Embryonic facial prominence (tissue), 1 donor: Measurements from ENCODE around the gene SCN8A.
"Not testable (repeated sequence)": the region's sequence is repeated elsewhere in the genome, so short reads cannot be mapped to it uniquely, and the experiment has no call there.

Experiments
- DNase-seq: peaks from one replicate; pipeline ENCODE4 v3.0.0-alpha.2; 2016; ENCODE audit errors: extremely low spot score

Gene SCN8A

DNA sequence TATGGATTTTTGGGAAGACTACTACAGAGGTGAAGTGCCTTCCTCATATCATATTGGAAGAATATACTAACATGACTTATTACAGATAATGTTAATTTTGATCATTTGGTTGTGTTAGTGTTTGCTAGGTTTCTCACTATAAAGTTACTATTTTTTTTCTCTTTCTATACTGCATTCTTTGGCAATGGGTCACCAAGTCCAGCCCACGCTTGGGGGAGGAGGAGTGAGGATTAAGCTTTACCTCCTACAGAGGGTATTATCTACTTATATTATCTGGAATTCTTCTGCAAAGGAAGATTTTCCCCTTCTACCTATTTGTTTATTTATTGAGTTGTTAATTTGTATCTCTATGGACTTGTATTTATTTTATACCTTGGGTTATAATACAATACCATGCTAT is 31.5 kb downstream of the SCN8A start:
- no peak for DNase-seq

DNA sequence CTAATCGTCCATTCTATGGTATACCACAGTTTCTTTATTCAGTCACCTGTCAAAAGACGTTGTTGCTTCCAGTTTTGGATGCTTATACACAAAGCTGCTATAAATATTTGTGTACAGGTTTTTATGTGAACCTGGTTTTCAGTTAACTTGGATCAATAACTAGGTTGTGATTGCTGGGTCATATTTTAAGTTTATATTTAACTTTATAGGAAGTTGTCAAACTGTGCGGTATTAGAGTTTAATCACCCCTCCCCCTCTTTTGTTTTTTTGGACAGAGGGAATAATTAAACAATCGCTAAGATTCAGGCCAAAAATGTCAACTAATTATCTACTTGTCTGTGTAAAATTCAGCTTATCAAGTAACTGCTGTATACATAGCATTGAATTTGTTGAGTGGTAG is 34.3 kb downstream of the SCN8A start:
- DNase-seq = no peak

DNA sequence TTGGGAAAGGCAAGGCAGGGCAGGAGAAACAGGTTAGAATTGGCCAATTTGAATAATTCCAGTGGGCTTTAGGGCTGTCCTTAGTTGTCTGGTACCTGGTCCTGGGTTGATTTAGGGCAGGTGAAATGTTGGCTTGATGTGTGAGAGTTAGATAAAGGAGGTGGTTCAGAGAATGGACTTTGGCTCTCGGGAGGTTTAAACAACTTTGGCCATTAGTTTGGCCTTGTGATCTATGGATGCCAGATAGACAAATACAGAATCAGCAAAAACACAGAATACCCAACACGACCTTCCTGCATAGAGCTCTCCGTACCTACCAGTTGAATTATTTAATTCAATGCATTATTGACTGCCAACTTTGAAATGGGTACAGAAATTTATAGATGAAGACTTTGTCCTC is 35.1 kb downstream of the SCN8A start:
- no peak for DNase-seq

DNA sequence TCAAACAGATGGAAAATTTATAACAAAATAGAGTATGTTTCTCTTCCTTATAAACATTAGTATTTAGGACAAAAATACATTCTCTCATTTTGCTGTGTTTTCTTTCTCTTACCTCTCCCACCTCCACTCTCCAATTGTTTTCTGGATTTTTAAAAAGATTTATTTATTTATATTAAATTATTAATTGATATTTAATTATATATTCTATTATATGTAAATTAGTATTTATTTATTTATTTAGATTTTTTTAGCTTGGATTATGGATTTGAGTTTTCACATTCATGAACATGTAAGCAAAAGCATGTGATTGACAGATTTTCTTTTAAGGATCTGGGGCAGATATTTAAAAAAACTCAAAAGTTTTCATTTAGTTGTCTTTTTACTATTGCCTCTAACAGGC is 35.6 kb downstream of the SCN8A start:
- DNase-seq = no peak

DNA sequence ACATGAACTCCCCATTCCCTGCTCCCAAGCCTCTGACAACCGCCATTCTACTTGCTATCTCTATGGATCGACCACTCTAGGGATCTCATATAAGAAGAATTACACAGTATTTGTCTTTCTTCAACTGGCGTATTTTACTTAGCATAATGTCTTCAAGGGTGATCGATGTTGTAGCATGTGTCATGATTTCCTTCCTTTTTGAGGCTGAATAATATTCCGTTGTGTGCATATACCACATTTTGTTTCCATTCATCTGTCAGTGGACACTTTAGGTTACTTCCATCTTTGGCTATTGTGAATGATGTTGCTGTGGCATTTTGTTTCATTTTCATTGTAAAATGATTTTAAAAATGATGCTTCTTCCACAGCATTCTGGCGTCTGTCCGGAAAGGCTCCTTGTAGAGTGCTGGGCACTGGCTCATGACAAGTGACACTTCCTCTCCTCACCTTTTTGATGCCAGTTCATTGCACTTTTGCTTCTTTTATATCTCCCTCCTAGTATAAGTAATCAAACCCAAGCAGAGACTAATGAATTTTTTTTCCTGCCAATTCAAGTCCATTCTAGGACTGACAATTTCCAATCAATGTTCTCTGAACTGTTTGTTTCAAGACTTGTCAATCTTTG is 39.3 kb downstream of the SCN8A start:
- no peak for DNase-seq

DNA sequence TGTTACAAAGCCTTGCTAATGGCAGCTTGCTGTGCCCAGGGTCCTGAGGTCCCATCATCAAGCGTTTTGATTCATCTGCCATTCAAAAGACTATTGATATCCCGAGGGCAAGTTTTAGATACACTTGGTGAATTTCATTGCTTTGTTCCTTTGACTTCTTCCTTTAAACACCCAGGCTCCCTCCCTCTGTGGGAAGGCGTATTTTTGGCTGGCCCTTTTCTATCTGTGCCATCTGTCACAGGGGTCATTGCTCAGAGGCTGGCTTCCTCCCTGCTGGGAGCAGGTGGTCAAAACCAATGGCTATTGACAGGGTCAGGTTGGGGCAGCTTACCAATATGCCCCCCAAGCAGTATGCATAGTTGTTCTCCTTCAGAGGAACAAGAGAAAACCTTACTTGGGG is 40.0 kb downstream of the SCN8A start:
- no peak for DNase-seq

DNA sequence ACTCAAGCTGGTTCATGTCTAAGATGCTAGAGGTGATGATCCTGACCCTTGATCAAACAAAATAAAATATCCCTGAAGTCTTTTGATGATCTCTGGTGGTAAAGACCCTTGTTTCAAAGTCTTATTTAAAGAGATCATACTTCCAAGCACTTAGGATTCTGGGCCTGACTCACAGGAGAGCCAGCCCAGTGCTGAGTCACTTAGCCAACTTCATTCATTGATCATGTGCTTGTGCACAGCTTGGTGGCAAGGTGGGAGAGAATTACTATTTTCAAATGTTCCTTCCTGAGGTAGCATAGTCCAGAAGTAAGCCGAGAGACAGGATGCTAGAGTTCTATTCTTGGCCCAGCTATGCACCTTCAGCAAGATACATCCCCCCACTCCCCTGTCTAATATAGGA is 40.6 kb downstream of the SCN8A start:
- no peak for DNase-seq

DNA sequence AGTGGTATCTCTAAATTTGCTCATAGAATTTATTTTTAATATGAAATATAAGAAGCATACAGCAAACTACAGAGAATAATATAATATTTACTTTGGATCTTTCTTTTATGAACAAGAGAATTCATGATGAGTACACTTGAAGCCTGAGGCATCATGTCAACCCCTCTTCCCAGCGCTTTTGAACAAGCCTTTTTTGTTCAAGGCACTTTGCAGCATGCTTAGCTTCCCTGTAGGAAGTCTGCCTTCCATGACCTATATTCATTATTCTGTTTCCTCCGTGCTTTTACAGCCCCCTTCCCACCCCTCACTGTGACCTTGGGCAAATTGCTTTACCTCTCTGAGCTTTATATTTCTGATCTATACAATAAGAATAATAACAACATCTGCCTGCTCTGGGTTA is 41.6 kb downstream of the SCN8A start:
- DNase-seq = no peak

DNA sequence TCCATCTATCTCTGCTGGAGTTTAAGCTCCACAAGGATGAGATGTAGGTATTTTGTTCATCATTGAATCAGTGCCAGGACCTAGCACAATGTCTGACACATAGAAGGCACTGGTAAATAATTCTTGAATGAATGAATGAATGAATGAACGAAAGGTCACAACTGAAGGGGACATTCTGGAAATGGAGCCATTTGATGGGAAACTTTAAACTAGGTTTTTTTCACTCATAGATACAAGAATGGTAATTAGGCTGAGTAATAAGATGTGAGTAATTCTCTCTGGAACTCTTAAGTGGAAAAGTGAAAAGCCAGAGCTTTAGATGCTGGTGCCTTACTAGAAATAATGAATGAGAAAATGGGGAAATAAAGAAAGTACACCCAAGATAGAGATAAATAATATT is 44.3 kb downstream of the SCN8A start:
- DNase-seq = no peak

DNA sequence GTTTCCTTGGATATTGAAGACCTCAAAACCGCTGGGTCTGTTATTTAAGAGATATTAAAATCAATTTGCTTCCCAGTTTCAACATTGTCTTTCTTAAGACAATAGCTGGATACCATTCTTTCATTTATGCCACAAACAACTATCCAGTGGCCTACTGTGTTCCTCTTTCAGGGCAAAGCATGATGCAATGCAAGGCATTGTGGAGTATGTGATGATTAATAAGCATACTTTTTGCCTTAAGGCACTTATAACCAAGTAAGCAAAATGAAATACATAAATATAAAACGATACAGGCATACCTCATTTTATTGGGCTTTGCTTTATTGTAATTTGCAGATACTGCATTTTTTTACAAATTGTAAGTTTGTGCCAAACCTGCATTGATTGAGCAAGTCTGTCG is 45.5 kb downstream of the SCN8A start:
- no peak for DNase-seq

DNA sequence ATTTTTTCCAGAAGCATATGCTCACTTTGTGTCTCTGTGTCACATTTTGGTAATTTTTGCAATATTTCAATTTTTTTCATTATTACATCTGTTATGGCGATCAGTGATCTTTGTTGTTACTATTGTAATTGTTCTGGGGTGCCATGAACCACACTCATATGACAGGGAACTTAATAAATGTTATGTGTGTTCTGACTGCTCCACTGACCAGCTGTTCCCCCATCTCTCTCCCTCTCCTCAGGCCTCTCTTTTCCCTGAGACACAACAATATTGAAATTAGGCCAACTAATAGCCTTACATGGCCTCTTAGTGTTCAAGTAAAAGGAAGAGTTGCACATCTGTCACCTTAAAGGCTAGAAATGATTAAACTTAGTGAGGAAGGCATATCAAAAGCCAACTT is 46.0 kb downstream of the SCN8A start:
- DNase-seq = no peak

DNA sequence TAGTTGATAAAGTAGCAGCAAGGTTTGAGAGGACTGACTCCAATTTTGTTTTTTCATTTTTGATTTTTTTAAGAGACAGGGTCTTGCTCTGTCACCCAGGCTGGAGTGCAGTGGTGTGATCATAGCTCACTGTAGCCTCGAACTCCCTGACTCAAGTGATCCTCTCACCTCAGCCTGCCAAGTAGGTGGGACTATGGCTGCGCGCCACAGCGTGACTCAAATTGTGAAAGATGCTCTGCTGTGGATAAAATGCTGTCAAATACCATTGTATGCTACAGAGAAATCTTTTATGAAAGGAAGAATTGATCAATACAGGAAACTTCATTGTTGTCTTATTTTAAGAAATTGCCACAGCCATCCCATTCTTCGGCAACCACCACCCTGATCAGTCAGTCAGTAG is 48.3 kb downstream of the SCN8A start:
- no peak for DNase-seq

DNA sequence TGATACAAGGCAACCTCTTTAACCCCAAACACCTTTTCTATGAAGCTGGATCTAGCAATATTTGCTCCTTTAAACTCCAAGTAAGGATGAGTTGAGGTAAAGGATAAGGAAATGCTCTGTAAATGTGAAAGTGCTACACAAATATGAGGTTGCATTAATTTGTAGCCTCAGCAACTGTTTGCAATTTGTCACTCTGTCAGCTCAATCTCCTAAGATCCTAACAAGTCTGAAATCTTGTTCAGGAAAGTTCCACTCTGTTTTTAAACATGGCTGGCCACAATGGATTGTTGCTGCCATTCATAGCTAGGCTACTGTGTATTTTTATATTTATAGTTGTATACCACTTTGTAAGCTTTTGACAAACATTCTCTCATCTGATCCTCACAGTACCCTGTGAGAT is 51.3 kb downstream of the SCN8A start:
- DNase-seq = no peak

DNA sequence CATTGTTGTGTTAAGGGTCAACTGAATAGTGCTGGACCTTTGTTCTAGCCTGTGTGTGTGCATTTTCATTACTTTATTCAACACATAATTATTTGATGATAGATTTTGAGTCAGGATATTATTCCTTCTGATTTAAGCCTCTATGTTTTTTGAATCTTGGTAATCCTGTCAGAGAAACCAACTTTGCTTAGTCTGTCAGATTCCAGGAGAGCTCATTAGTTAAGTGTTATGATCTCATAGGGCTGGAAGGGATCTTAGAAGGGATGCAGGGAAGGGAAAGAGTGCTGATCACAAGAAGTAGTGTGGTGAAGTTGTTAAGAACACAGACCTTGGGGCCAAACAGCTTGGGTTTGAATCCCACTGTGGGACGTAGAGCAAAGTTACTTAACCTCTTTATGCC is 52.9 kb downstream of the SCN8A start:
- no peak for DNase-seq

DNA sequence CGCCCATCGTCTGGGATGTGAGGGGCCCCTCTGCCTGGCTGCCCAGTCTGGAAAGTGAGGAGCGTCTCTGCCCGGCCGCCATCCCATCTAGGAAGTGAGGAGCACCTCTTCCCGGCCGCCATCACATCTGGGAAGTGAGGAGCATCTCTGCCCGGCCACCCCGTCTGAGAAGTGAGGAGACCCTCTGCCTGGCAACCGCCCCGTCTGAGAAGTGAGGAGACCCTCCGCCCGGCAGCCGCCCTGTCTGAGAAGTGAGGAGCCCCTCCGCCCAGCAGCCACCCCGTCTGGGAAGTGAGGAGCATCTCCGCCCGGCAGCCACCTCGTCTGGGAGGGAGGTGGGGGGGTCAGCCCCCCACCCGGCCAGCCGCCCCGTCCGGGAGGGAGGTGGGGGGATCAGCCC is 53.7 kb downstream of the SCN8A start:
- not testable (repeated sequence) for DNase-seq

DNA sequence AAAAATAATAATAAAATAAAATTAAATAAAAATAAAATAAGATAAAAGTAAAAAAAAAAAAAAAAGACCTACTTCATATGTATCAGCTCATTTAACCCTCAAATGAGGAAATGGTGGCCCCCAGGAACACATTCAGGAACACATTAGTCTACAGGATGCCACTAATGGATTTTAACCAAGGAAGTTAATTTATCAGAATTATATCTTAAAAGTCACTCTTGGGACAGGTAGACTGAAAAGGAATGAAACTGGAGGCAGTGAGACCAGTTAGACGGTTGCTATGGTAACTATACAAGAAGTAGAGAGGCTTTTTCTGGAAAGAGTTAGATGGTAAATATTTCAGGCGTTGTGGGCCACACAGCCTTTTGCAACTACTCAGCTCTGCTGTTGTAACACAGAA is 54.9 kb downstream of the SCN8A start:
- DNase-seq = no peak

DNA sequence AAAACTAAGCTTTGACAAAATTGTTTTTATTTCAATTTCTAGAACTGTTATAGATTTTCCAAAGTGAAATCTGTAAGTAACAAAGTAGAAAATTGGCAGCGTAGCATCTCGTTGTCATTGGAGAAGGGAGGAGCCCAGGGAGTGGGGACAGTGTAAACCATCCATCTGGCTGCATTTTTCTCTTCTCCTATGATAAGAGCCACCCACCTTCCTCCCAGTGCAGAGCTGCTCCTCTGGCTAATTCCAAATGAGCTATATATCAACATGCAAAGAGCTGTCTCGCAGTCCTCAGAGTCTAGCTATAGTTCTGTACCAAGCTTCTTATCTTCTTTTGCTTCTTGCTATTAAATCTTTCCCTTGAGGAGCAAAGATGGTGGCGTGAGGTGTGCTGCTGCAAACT is 56.6 kb downstream of the SCN8A start:
- no peak for DNase-seq

DNA sequence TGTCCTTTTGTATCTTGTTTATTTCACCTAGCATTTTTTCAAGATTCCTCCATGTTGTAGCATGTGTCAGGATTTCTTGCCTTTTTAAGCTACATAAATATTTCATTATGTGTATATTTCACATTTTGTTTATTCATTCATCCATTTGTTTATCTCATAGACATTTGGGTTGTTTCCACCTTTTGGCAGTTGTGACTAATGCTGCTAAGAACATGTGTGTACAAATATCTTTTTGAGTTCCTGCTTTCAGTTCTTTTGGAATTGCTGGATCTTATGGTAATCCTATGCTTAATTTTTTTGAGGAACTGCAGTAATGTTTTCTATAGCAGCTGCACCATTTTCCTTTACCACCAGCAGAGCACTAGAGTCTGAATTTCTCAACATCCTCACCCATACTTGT is 62.4 kb downstream of the SCN8A start:
- no peak for DNase-seq

DNA sequence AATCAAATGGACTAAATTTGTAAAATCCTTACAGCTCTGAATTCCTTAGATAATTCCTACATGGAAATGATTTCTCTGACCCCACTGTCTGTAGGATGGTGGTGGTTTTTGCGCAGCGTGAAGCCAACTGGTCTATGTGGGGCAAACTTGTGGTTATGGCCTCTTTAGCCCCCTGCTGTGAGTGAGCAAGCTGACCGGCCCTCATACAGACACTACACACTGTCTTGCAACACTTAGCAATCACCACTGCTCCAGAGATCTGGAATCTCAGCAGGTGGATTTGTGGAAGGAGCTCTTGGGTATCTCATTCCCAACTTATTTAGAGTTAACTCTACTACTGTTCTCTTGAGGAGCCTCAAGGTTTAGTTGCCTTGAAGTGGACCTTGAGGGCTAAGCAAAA is 70.2 kb downstream of the SCN8A start:
- no peak for DNase-seq

DNA sequence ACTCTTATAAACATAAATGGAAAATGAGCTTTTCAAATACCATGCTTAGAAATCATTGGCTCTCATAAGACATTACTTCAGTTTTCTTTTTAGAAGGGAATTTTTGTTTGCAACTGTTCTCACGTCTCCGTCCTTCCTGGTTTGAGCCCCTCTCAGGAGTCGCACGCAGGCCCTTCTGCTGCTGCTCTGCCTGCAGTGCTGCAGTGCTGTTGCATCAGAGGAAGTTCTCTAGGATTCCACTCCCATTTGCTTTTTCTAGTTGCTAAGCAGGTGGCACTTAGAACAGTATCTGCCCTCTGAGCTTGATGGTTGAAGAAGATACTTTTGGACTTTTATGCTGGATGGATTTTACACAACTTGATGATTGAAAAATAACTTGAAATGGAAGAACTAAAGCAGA is 70.8 kb downstream of the SCN8A start:
- DNase-seq = no peak

DNA sequence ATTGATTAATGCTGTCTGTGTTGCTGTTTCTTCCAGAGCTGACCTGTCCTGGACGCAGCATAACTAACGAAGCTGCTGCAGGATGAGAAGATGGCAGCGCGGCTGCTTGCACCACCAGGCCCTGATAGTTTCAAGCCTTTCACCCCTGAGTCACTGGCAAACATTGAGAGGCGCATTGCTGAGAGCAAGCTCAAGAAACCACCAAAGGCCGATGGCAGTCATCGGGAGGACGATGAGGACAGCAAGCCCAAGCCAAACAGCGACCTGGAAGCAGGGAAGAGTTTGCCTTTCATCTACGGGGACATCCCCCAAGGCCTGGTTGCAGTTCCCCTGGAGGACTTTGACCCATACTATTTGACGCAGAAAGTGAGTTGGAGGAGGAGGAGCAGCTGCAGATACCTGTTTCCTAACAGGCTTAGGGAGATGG is 71.7 kb downstream of the SCN8A start:
- DNase-seq = no peak

DNA sequence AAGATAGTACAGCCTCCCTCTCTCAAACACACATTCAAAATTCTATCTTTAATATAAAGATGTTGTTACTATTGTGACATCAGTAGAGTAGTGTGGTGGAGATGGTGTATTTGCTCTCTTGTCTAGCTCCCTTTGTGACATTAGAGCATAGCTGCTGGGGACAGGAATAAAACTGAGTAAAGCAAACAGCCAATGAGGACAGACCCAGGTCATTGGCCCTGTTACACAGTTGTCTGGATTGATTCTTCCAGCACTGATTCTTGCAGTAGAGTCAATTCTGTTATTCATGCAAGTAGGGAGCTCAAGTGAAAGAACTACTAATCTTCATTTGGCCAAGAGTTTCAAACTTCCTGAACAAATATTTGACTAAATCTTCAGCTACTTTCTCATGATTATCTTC is 72.4 kb downstream of the SCN8A start:
- no peak for DNase-seq

DNA sequence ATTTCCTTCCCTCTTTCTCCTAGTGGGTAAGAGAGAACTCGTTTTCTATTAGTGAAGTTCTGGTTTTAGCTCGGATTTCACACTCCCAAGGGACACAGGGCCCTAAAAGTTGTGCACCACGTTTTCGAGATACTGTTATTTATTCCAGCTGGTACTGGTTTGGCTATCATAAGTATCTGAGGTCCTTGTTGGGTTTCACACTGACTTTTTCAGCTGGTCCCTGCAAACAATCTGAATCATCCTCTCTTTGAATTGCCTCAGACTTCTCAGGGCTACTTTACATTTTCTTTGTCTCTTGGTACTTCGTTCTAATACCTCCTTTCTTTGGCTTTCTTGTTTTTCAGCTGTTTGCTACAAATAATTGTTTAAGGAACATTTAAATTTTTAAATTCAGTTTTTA is 75.7 kb downstream of the SCN8A start:
- DNase-seq = no peak

DNA sequence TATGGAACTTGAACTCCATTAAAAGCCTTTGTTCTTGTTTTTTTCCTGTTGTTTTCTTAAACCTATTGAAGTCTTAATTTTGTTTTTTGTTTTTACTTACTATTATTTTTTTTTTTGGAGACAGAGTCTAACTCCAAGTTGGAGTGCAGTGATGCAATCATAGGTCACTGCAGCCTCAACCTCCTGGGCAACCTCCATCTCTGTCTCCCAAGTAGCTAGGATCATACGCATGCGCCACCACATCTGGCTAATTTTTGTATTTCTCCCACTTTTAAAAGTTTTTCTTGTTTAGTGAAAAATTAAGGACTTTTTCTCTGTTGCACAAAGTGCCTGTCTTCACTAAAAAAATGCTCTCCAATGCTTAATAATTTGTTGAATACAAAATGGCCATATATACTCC is 76.2 kb downstream of the SCN8A start:
- no peak for DNase-seq

DNA sequence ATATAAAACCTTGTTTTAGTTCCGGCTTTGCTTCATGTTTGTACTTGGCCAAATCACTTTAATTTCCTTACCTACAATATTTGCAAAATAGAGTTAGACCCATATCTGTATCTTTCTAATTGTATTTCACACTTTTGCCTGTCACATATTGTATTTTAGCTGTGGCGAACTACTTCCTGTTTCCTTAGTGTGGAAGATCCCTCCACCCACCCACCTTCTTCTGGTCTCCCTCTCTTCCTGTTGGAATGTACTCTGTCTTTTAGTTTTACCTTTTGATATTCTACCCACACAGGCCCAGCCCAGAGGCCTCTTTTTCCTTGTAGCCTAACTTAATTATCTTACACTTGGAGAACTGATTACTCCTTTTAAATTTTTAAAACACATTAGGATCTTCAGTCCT is 78.2 kb downstream of the SCN8A start:
- no peak for DNase-seq
